Mesothelial cell of epicardium (in vitro differentiated cells): ENCODE results near the gene KRTAP5-1. TPM values are rescaled to one million over a fixed set of nuclear protein-coding genes. Genes with fewer than 3 reads are reported as not detected.

ENCODE experiments used
- DNase-seq, 2 experiments: peaks; one replicate each; pipeline ENCODE4 v3.0.0; 2021; ENCODE audit warnings: low spot score in 2 of 2; ENCODE audit not compliant: unreplicated experiment in 2 of 2
- H3K27ac Mint-ChIP-seq: 2 replicates; pipeline ENCODE4 v1.8.0; 2021; ENCODE audit warnings: mixed read lengths
- H3K27me3 Mint-ChIP-seq: 2 replicates; pipeline ENCODE4 v1.8.0; 2021; ENCODE audit warnings: low read depth, mixed read lengths
- H3K36me3 Mint-ChIP-seq: 2 replicates; pipeline ENCODE4 v1.8.0; 2021; ENCODE audit warnings: mixed read lengths
- H3K4me1 Mint-ChIP-seq: 2 replicates; pipeline ENCODE4 v1.8.0; 2021; ENCODE audit warnings: mixed read lengths
- H3K4me3 Mint-ChIP-seq: 2 replicates; pipeline ENCODE4 v1.8.0; 2021; ENCODE audit warnings: mild to moderate bottlenecking, moderate library complexity, mixed read lengths
- H3K9me3 Mint-ChIP-seq: 2 replicates; pipeline ENCODE4 v1.8.0; 2021; ENCODE audit warnings: mixed read lengths
- CTCF ChIP-seq: fragments of 200-600 bp; sonication (generic); IDR thresholded peaks from one replicate; pipeline ENCODE4 v1.5.0; 2021; ENCODE audit warnings: antibody characterized with exemption; ENCODE audit not compliant: unreplicated experiment
- total RNA-seq: library from RNA; stranded (reverse); gene quantifications from 3 replicates; pipeline ENCODE4 v1.2.1, GENCODE V29; 2021

KRTAP5-1 gene
- total RNA-seq, 1 donor from 2014 or later: not detected

GRCh38 chr11:1557051-1557884 is 27.8 kb downstream of the KRTAP5-1 start:
- H3K27ac Mint-ChIP-seq: no peak overlapping the region
- H3K4me1 Mint-ChIP-seq: peaks cover 8% of the 10 kb centered on the region
- no peaks in the 10 kb centered on the region for H3K36me3 Mint-ChIP-seq
- no peak for TF ChIP-seq CTCF
- DNase-seq: no peak
- no peak overlapping the region for H3K4me3 Mint-ChIP-seq
- H3K27me3 Mint-ChIP-seq: peaks cover 19% of the 10 kb centered on the region
- H3K9me3 Mint-ChIP-seq: no peaks in the 10 kb centered on the region

GRCh38 chr11:1556278-1556902 is 28.7 kb downstream of the KRTAP5-1 start:
- Mint-ChIP-seq H3K9me3 (no peaks in the 10 kb centered on the region), H3K36me3 (no peaks in the 10 kb centered on the region), H3K27me3 (peaks cover 21% of the 10 kb centered on the region), H3K4me3 (no peak overlapping the region), H3K4me1 (peaks cover 8% of the 10 kb centered on the region), H3K27ac (no peak overlapping the region)
- no peak for TF ChIP-seq CTCF
- no peak for DNase-seq

- H3K4me1 Mint-ChIP-seq: peaks cover 8% of the 10 kb centered on the region
- H3K4me3 Mint-ChIP-seq: no peak overlapping the region
- TF ChIP-seq CTCF: no peak
- H3K9me3 Mint-ChIP-seq: no peaks in the 10 kb centered on the region
- no peak overlapping the region for H3K27ac Mint-ChIP-seq
- H3K27me3 Mint-ChIP-seq: peaks cover 21% of the 10 kb centered on the region
- DNase-seq: no peak
- H3K36me3 Mint-ChIP-seq: no peaks in the 10 kb centered on the region
Measured at GRCh38 chr11:1555713-1556153, 29.4 kb downstream of the KRTAP5-1 start.

GRCh38 chr11:1554981-1555712 is 29.9 kb downstream of the KRTAP5-1 start:
- H3K27ac Mint-ChIP-seq: no peak overlapping the region
- TF ChIP-seq CTCF: no peak
- no peak for DNase-seq
- H3K27me3 Mint-ChIP-seq: peaks cover 24% of the 10 kb centered on the region
- H3K9me3 Mint-ChIP-seq: no peaks in the 10 kb centered on the region
- peaks cover 8% of the 10 kb centered on the region for H3K4me1 Mint-ChIP-seq
- H3K36me3 Mint-ChIP-seq: no peaks in the 10 kb centered on the region
- H3K4me3 Mint-ChIP-seq: no peak overlapping the region

DNA sequence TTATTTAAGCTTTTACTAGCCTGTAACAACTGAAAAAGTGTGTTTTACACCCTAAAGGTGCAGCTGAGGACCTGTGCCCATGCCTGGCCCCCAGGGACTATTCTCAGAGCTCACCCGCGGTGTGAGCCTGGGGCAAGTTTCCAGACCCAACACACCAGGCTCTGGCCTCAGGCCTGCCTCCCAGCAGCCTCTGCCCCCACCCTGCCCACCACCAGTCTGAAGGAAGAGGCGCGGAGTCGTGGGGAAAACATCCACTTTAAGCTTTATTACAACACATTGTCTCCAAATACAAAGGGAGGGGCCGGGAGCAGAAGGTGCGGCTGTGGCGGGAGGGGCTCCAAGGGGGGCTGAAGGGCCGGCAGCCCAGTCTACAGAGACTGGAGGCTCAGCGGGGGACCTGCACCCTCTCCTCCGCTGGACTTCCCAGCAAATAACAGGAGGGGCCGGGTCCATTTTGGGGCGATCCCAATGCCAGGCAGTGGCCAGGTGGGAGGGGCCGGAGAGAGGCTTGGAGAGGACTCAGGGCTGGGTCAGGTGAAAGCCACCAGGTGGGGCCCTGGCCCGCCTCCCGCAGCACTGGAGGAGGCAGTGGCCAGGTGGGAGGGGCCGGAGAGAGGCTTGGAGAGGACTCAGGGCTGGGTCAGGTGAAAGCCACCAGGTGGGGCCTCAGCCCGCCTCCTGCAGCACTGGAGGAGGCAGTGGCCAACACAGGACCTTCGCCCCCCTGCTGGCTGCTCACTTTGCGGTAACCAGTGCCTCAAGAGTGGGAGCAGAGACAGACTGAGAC is 31.1 kb downstream of the KRTAP5-1 start:
- Mint-ChIP-seq H3K4me3 (no peak overlapping the region), H3K9me3 (no peaks in the 10 kb centered on the region), H3K27me3 (peaks cover 35% of the 10 kb centered on the region), H3K36me3 (no peaks in the 10 kb centered on the region), H3K4me1 (peaks cover 8% of the 10 kb centered on the region), H3K27ac (no peak overlapping the region)
- DNase-seq: no peak
- TF ChIP-seq CTCF: no peak
